Glutamatergic neuron (in vitro differentiated cells): ENCODE results near the gene EPHA4. TPM values are rescaled to one million over a fixed set of nuclear protein-coding genes. Genes with fewer than 3 reads are reported as not detected.

Source experiments
- DNase-seq: peaks from one replicate; pipeline ENCODE4 v3.0.0; 2022
- H3K27ac Mint-ChIP-seq: one replicate; pipeline ENCODE4 v1.8.0; 2020; ENCODE audit warnings: mild to moderate bottlenecking, mixed read lengths, inconsistent platforms; ENCODE audit not compliant: unreplicated experiment
- H3K27me3 Mint-ChIP-seq: one replicate; pipeline ENCODE4 v1.8.0; 2020; ENCODE audit warnings: mild to moderate bottlenecking, moderate library complexity, mixed read lengths, inconsistent platforms; ENCODE audit not compliant: unreplicated experiment
- H3K36me3 Mint-ChIP-seq: one replicate; pipeline ENCODE4 v1.8.0; 2020; ENCODE audit warnings: mild to moderate bottlenecking, mixed read lengths, inconsistent platforms; ENCODE audit not compliant: unreplicated experiment
- H3K4me1 Mint-ChIP-seq: one replicate; pipeline ENCODE4 v1.8.0; 2020; ENCODE audit warnings: mild to moderate bottlenecking, low read depth, mixed read lengths, inconsistent platforms; ENCODE audit not compliant: unreplicated experiment
- H3K4me3 Mint-ChIP-seq: one replicate; pipeline ENCODE4 v1.8.0; 2020; ENCODE audit warnings: mild to moderate bottlenecking, mixed read lengths, inconsistent platforms; ENCODE audit not compliant: unreplicated experiment
- H3K9me3 Mint-ChIP-seq: one replicate; pipeline ENCODE4 v1.8.0; 2020; ENCODE audit warnings: mild to moderate bottlenecking, moderate library complexity, mixed read lengths, inconsistent platforms; ENCODE audit not compliant: unreplicated experiment
- CTCF ChIP-seq: fragments of 200-600 bp; sonication (generic); IDR thresholded peaks from one replicate; pipeline ENCODE4 v1.5.0; 2021; ENCODE audit not compliant: partially characterized antibody, unreplicated experiment
- total RNA-seq: library from RNA; stranded (reverse); fragmentation: NEBNext Ultra II Directional; extraction: Animal tissue kit (Norgen Biotek cat#: 25700); gene quantifications from one replicate; pipeline ENCODE4 v1.2.1, GENCODE V29; 2021; ENCODE audit not compliant: unreplicated experiment

EPHA4 gene
- total RNA-seq, 1 donor from 2014 or later, result 57.2 TPM

- H3K27me3 Mint-ChIP-seq, result no peaks in the 10 kb centered on the region
- H3K4me1 Mint-ChIP-seq, result peaks cover under 1% of the 10 kb centered on the region
- H3K9me3 Mint-ChIP-seq, result no peaks in the 10 kb centered on the region
- no peak for TF ChIP-seq CTCF
- no peaks in the 10 kb centered on the region for H3K36me3 Mint-ChIP-seq
- H3K27ac Mint-ChIP-seq, result no peak overlapping the region
- no peak overlapping the region for H3K4me3 Mint-ChIP-seq
- DNase-seq, result no peak
These were observed 71.4 kb downstream of the EPHA4 start for GRCh38 chr2:221500501-221501209.

GRCh38 chr2:221495731-221496130 is 76.4 kb downstream of the EPHA4 start:
- Mint-ChIP-seq H3K4me1 (peaks cover 7% of the 10 kb centered on the region), H3K27me3 (peaks cover 2% of the 10 kb centered on the region), H3K9me3 (peaks cover 1% of the 10 kb centered on the region), H3K4me3 (no peak overlapping the region), H3K36me3 (no peaks in the 10 kb centered on the region), H3K27ac (no peak overlapping the region)
- TF ChIP-seq CTCF, result no peak
- DNase-seq, result no peak

GRCh38 chr2:221494556-221494955 is 77.5 kb downstream of the EPHA4 start:
- Mint-ChIP-seq H3K27ac (no peak overlapping the region), H3K9me3 (peaks cover 1% of the 10 kb centered on the region), H3K4me1 (peaks cover 7% of the 10 kb centered on the region), H3K4me3 (no peak overlapping the region), H3K27me3 (peaks cover 2% of the 10 kb centered on the region), H3K36me3 (no peaks in the 10 kb centered on the region)
- DNase-seq, result no peak
- TF ChIP-seq CTCF, result no peak

- no peak for DNase-seq
- Mint-ChIP-seq H3K4me1 (peaks cover 7% of the 10 kb centered on the region), H3K9me3 (peaks cover 1% of the 10 kb centered on the region), H3K27me3 (peaks cover 2% of the 10 kb centered on the region), H3K27ac (no peak overlapping the region), H3K4me3 (no peak overlapping the region), H3K36me3 (no peaks in the 10 kb centered on the region)
- TF ChIP-seq CTCF, result no peak
These were observed 78.7 kb downstream of the EPHA4 start for GRCh38 chr2:221493391-221493790.

- Mint-ChIP-seq H3K4me1 (peaks cover 7% of the 10 kb centered on the region), H3K36me3 (no peaks in the 10 kb centered on the region), H3K4me3 (no peak overlapping the region), H3K27ac (no peak overlapping the region), H3K27me3 (peaks cover 2% of the 10 kb centered on the region), H3K9me3 (peaks cover 1% of the 10 kb centered on the region)
- no peak for DNase-seq
- TF ChIP-seq CTCF, result no peak
These were observed 79.5 kb downstream of the EPHA4 start for GRCh38 chr2:221492636-221493035.
